SK-N-SH (cell line): Measurements from ENCODE around the gene VASP. TPM values are rescaled to one million over a fixed set of nuclear protein-coding genes. Genes with fewer than 3 reads are reported as not detected.

Experiments used
- CTCF ChIA-PET: fragments of 300-600, 350-600 bp; formaldehyde crosslinking; extraction: SDS; loops from one replicate; lab custom pipeline; 2021; lab: Yijun Ruan, JAX
- POLR2A ChIA-PET: fragments of 350-600 bp; sonication (Branson Sonifier 250); formaldehyde crosslinking; extraction: SDS; loops from one replicate; lab custom pipeline; 2020; ENCODE audit warnings: antibody characterized with exemption, inconsistent platforms; lab: Yijun Ruan, JAX
- DNase-seq: peaks from one replicate; pipeline ENCODE4 v3.0.0; 2012
- H2AFZ ChIP-seq: fragments of 200-600 bp; sonication (generic); 2 replicates; pipeline ENCODE4 v1.8.1; 2016; ENCODE audit warnings: antibody characterized with exemption, mild to moderate bottlenecking, low read depth
- H3F3A ChIP-seq: fragments of 200-600 bp; sonication (generic); replicated peaks from 2 replicates; pipeline ENCODE3; 2016; ENCODE audit warnings: antibody characterized with exemption, mild to moderate bottlenecking; ENCODE audit not compliant: insufficient read depth
- H3K27ac ChIP-seq, 2 experiments: fragments of 200-500 bp in 1 of 2; fragments of 200-600 bp in 1 of 2; sonication (Bioruptor generic) in 1 of 2; sonication (generic), shearing (Covaris generic) in 1 of 2; 2 replicates each; pipeline versions ENCODE4 v1.5.1 to v1.6.1; 2014 to 2016; ENCODE audit warnings: low read depth in 2 of 2, inconsistent platforms in 1 of 2, low read length in 1 of 2, mild to moderate bottlenecking in 1 of 2, mixed read lengths in 1 of 2
- H3K27me3 ChIP-seq: fragments of 200-600 bp; sonication (generic), shearing (Covaris generic); 2 replicates; pipeline ENCODE4 v1.6.1; 2016; ENCODE audit warnings: mixed run types; ENCODE audit not compliant: insufficient read depth
- H3K36me3 ChIP-seq, 2 experiments: fragments of 200-500 bp in 1 of 2; fragments of 200-600 bp in 1 of 2; sonication (Bioruptor generic) in 1 of 2; sonication (generic) in 1 of 2; replicated peaks in 1 of 2; 2 replicates each; pipeline versions ENCODE3 to v1.5.1; 2014 to 2016; ENCODE audit warnings: low read length in 1 of 2, mild to moderate bottlenecking in 1 of 2; ENCODE audit not compliant: insufficient read depth in 2 of 2, control insufficient read depth in 1 of 2
- H3K4me1 ChIP-seq, 2 experiments: fragments of 200-500 bp in 1 of 2; fragments of 200-600 bp in 1 of 2; sonication (Bioruptor generic) in 1 of 2; sonication (generic), shearing (Covaris generic) in 1 of 2; 2 replicates each; pipeline versions ENCODE4 v1.5.1 to v1.6.1; 2014 to 2016; ENCODE audit warnings: low read depth in 1 of 2, low read length in 1 of 2, mixed run types in 1 of 2; ENCODE audit not compliant: insufficient read depth in 2 of 2, control insufficient read depth in 1 of 2
- H3K4me2 ChIP-seq: fragments of 200-600 bp; sonication (generic), shearing (Covaris generic); 2 replicates; pipeline ENCODE4 v1.6.1; 2017; ENCODE audit warnings: mixed run types
- H3K4me3 ChIP-seq, 2 experiments: fragments of 200-500 bp in 1 of 2; fragments of 200-600 bp in 1 of 2; sonication (Bioruptor generic) in 1 of 2; sonication (generic), shearing (Covaris generic) in 1 of 2; 2 replicates each; pipeline versions ENCODE4 v1.5.1 to v1.8.1; 2014 to 2016; ENCODE audit warnings: low read depth in 2 of 2, inconsistent platforms in 1 of 2, low read length in 1 of 2, mild to moderate bottlenecking in 1 of 2, mixed read lengths in 1 of 2, moderate library complexity in 1 of 2
- H3K79me2 ChIP-seq: fragments of 200-600 bp; sonication (generic); 2 replicates; pipeline ENCODE4 v1.8.1; 2017; ENCODE audit warnings: mild to moderate bottlenecking; ENCODE audit not compliant: insufficient read depth
- H3K9ac ChIP-seq: fragments of 200-600 bp; sonication (generic); 2 replicates; pipeline ENCODE4 v1.6.1; 2017; ENCODE audit warnings: mixed run types
- H3K9me2 ChIP-seq: fragments of 200-600 bp; sonication (generic); 2 replicates; pipeline ENCODE4 v1.6.1; 2017; ENCODE audit warnings: mixed run types
- H3K9me3 ChIP-seq: fragments of 200-600 bp; sonication (generic); 2 replicates; pipeline ENCODE4 v1.6.1; 2017; ENCODE audit warnings: mixed run types, mild to moderate bottlenecking, moderate library complexity
- H4K20me1 ChIP-seq: fragments of 200-600 bp; sonication (generic); 2 replicates; pipeline ENCODE4 v1.6.1; 2017; ENCODE audit warnings: mild to moderate bottlenecking, mixed run types; ENCODE audit not compliant: insufficient read depth
- FOXJ3 ChIP-seq: sonication (generic); formaldehyde crosslinking; IDR thresholded peaks from 2 replicates; pipeline ENCODE4 v1.5.1; 2020; ENCODE audit warnings: mild to moderate bottlenecking, missing genetic modification reagents
- FOXM1 ChIP-seq: IDR thresholded peaks from 2 replicates; pipeline ENCODE4 v1.4.0; 2012; ENCODE audit warnings: low read depth, mild to moderate bottlenecking
- GABPA ChIP-seq: IDR thresholded peaks from 2 replicates; pipeline ENCODE4 v1.4.0; 2012; ENCODE audit warnings: low read depth, mild to moderate bottlenecking
- GATA2 ChIP-seq: sonication (generic); formaldehyde crosslinking; IDR thresholded peaks from 2 replicates; pipeline ENCODE4 v1.5.0; 2020; ENCODE audit warnings: mild to moderate bottlenecking, missing genetic modification reagents
- MEF2A ChIP-seq: IDR thresholded peaks from 2 replicates; pipeline ENCODE4 v1.4.0; 2012; ENCODE audit warnings: low read depth, borderline replicate concordance
- MXI1 ChIP-seq: IDR thresholded peaks from 2 replicates; pipeline ENCODE4 v1.6.1; 2012; ENCODE audit warnings: mild to moderate bottlenecking, low read depth, low read length, improper control_type of control experiment
- NFIC ChIP-seq: IDR thresholded peaks from 2 replicates; pipeline ENCODE4 v1.4.0; 2012; ENCODE audit warnings: borderline replicate concordance
- POLR2AphosphoS5 ChIP-seq: IDR thresholded peaks from 2 replicates; pipeline ENCODE4 v1.6.1; 2012; ENCODE audit warnings: low read depth, low read length
- RXRA ChIP-seq: IDR thresholded peaks from 2 replicates; pipeline ENCODE4 v1.4.0; 2012; ENCODE audit warnings: low read depth, mild to moderate bottlenecking, borderline replicate concordance
- TAF1 ChIP-seq: IDR thresholded peaks from 2 replicates; pipeline ENCODE4 v1.6.1; 2012; ENCODE audit warnings: low read depth, mild to moderate bottlenecking, low read length, moderate library complexity, borderline replicate concordance
- TCF12 ChIP-seq: IDR thresholded peaks from 2 replicates; pipeline ENCODE4 v1.4.0; 2012
- TEAD4 ChIP-seq: IDR thresholded peaks from 2 replicates; pipeline ENCODE4 v1.4.0; 2012; ENCODE audit warnings: mild to moderate bottlenecking, borderline replicate concordance; ENCODE audit not compliant: insufficient read depth
- YY1 ChIP-seq: IDR thresholded peaks from 2 replicates; pipeline ENCODE4 v1.4.0; 2012; ENCODE audit warnings: low read depth, mild to moderate bottlenecking
- WGBS: methylation state at CpG from one replicate; pipeline ENCODE4 v1.1.6; 2017; ENCODE audit warnings: low lambda C conversion rate; 5-methylcytosine and 5-hydroxymethylcytosine counted together
- polyA plus RNA-seq, 3 experiments: library from polyadenylated mRNA; depleted of rRNA; stranded (reverse); fragments of >200 nt; gene quantifications; 2 replicates each; pipeline ENCODE4 v1.2.3, GENCODE V29; 2012
- TF ChIP-seq, protein P1 (sequence below): IDR thresholded peaks from 2 replicates; pipeline ENCODE4 v1.6.1; 2012; ENCODE audit warnings: mild to moderate bottlenecking, low read depth, low read length, moderate library complexity
- TF ChIP-seq, protein P2 (sequence below): fragments of 200-600 bp; sonication (generic); IDR thresholded peaks from 2 replicates; pipeline ENCODE4 v1.6.1; 2017; ENCODE audit warnings: antibody characterized with exemption, mild to moderate bottlenecking, moderate library complexity
- TF ChIP-seq, protein P3 (sequence below): IDR thresholded peaks from 2 replicates; pipeline ENCODE4 v1.4.0; 2012; ENCODE audit warnings: low read depth
- TF ChIP-seq, protein P4 (sequence below): IDR thresholded peaks from 2 replicates; pipeline ENCODE4; 2012
- TF ChIP-seq, protein P5 (sequence below): IDR thresholded peaks from 2 replicates; pipeline ENCODE4 v1.4.0; 2012; ENCODE audit warnings: low read depth, borderline replicate concordance

VASP gene
- polyA plus RNA-seq, 1 of the 3 experiments (the other 2 are of a cell fraction) = 37.8 TPM

DNA sequence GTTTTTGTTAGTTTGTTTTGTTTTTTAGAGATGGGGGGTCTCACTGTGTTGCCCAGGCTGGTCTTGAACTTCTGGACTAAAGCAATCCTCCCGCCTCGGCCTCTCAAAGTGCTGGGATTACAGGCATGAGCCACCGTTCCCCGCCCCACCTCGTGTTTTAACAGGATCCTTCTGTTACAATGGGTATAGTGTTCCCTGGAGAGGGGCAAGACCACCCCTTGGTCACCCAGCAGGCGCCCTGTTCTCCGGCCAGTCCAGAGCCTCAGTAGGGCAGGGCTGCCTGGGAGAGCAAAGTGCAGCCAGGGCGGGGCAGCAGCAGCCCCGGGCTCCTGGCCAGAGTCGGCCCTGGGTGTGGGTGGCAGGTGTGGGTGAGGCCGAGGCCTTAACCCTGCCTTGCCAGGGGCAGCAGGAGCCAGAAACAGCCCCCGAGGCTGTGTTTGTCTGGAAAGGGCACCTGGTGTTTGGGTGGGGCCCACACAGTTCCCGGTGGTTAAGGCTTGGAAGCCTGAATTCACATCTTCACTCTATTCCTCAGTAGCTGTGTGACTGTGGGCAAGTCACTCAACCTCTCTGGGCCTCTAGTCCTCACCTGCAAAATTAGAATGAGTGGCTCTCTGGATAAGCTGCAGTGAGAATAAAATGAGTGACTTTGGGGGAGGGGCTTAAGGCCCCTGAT is 7.2 kb downstream of the VASP start (continued):
- TF ChIP-seq, protein P1, sequence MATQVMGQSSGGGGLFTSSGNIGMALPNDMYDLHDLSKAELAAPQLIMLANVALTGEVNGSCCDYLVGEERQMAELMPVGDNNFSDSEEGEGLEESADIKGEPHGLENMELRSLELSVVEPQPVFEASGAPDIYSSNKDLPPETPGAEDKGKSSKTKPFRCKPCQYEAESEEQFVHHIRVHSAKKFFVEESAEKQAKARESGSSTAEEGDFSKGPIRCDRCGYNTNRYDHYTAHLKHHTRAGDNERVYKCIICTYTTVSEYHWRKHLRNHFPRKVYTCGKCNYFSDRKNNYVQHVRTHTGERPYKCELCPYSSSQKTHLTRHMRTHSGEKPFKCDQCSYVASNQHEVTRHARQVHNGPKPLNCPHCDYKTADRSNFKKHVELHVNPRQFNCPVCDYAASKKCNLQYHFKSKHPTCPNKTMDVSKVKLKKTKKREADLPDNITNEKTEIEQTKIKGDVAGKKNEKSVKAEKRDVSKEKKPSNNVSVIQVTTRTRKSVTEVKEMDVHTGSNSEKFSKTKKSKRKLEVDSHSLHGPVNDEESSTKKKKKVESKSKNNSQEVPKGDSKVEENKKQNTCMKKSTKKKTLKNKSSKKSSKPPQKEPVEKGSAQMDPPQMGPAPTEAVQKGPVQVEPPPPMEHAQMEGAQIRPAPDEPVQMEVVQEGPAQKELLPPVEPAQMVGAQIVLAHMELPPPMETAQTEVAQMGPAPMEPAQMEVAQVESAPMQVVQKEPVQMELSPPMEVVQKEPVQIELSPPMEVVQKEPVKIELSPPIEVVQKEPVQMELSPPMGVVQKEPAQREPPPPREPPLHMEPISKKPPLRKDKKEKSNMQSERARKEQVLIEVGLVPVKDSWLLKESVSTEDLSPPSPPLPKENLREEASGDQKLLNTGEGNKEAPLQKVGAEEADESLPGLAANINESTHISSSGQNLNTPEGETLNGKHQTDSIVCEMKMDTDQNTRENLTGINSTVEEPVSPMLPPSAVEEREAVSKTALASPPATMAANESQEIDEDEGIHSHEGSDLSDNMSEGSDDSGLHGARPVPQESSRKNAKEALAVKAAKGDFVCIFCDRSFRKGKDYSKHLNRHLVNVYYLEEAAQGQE = no peak
- no peak for TF ChIP-seq MXI1
- TF ChIP-seq NFIC = no peak
- no peak for TF ChIP-seq TEAD4
- TF ChIP-seq GABPA = no peak

DNA sequence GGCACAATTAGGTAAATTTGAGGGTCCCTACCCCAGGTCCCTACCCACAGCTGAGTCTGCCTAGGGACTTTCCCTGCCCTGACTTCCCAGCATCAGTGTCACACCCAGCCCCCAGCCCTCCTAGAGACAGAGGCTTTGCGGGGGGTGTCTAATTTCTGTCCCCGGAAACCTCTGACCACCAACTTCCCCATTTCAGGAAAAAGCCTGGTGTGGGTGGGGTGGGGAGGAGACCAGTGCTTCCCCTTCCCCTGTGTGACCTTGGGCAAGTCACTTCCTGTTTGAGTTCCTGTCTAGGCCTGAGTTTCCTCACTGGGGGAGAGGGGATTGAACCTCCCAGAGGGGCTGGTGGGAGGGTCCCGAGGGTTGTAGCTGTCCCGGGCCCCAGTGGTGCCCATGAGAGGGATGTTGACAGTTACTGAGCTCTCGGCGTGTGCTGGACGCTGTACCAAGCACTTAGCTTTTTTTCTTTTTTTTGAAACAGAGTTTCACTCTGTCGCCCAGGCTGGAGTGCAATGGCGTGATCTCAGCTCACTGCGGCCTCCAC is 7.9 kb downstream of the VASP start:
- DNase-seq = no peak
- TF ChIP-seq RXRA (no peak), POLR2AphosphoS5 (no peak), TEAD4 (no peak), YY1 (no peak), FOXM1 (no peak), NFIC (no peak), MXI1 (no peak), MEF2A (no peak), TAF1 (no peak), TCF12 (no peak), FOXJ3 (CRISPR knock-in tag) (no peak), GATA2 (CRISPR knock-in tag) (no peak)
- TF ChIP-seq, protein P2, sequence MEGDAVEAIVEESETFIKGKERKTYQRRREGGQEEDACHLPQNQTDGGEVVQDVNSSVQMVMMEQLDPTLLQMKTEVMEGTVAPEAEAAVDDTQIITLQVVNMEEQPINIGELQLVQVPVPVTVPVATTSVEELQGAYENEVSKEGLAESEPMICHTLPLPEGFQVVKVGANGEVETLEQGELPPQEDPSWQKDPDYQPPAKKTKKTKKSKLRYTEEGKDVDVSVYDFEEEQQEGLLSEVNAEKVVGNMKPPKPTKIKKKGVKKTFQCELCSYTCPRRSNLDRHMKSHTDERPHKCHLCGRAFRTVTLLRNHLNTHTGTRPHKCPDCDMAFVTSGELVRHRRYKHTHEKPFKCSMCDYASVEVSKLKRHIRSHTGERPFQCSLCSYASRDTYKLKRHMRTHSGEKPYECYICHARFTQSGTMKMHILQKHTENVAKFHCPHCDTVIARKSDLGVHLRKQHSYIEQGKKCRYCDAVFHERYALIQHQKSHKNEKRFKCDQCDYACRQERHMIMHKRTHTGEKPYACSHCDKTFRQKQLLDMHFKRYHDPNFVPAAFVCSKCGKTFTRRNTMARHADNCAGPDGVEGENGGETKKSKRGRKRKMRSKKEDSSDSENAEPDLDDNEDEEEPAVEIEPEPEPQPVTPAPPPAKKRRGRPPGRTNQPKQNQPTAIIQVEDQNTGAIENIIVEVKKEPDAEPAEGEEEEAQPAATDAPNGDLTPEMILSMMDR = no peak
- TF ChIP-seq, protein P3, sequence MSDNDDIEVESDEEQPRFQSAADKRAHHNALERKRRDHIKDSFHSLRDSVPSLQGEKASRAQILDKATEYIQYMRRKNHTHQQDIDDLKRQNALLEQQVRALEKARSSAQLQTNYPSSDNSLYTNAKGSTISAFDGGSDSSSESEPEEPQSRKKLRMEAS = no peak
- TF ChIP-seq, protein P4, sequence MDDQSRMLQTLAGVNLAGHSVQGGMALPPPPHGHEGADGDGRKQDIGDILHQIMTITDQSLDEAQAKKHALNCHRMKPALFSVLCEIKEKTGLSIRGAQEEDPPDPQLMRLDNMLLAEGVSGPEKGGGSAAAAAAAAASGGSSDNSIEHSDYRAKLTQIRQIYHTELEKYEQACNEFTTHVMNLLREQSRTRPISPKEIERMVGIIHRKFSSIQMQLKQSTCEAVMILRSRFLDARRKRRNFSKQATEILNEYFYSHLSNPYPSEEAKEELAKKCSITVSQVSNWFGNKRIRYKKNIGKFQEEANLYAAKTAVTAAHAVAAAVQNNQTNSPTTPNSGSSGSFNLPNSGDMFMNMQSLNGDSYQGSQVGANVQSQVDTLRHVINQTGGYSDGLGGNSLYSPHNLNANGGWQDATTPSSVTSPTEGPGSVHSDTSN = no peak
- TF ChIP-seq, protein P5, sequence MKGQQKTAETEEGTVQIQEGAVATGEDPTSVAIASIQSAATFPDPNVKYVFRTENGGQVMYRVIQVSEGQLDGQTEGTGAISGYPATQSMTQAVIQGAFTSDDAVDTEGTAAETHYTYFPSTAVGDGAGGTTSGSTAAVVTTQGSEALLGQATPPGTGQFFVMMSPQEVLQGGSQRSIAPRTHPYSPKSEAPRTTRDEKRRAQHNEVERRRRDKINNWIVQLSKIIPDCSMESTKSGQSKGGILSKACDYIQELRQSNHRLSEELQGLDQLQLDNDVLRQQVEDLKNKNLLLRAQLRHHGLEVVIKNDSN = no peak
- TF ChIP-seq, protein P1 = no peak
- H3K36me3 ChIP-seq = peaks cover 4 to 5% of the 10 kb centered on the region in 2 experiments
- no peak overlapping the region for H3K4me3 ChIP-seq
- H3K27ac ChIP-seq = no peak overlapping the region
- peaks cover 72% of the 10 kb centered on the region for H4K20me1 ChIP-seq
- H3K4me2 ChIP-seq = no peak overlapping the region
- CTCF ChIA-PET = interaction anchor here (0.7 to 1.3 kb wide), 5 partner anchors 9 to 128 kb away, joined by 3 to 5 read pairs (median 4); no protein-coding TSS in a partner anchor
- POLR2A ChIA-PET = no interaction called here
- WGBS = 96% methylated on average over 10 of the region's 10 CpGs
- H3K9me3 ChIP-seq = no peaks in the 10 kb centered on the region
- H2AFZ ChIP-seq = no peak overlapping the region
- no peaks in the 10 kb centered on the region for H3K4me1 ChIP-seq
- H3K9ac ChIP-seq = no peak overlapping the region
- no peaks in the 10 kb centered on the region for H3K27me3 ChIP-seq
- H3K79me2 ChIP-seq = peaks cover 84% of the 10 kb centered on the region
- no peaks in the 10 kb centered on the region for H3K9me2 ChIP-seq
- peaks cover 3% of the 10 kb centered on the region for H3F3A ChIP-seq
